Upper lobe of left lung (tissue), 6 donors: Measurements from ENCODE around the gene EBLN2. TPM values are rescaled to one million over a fixed set of nuclear protein-coding genes. Genes with fewer than 3 reads are reported as not detected.

Source experiments
- ATAC-seq, 2 donors: fragments of 200-7000 bp; cut with Tn5 transposase; one replicate each; pipeline ENCODE4 v1.9.1; 2022; ENCODE audit warnings: mild to moderate bottlenecking in 2 of 2, moderate library complexity in 2 of 2; ENCODE audit not compliant: low FRiP score in 2 of 2
- DNase-seq, 2 donors: peaks; one replicate each; pipeline ENCODE4 v3.0.0-alpha.2; 2019 to 2020
- H3K27ac ChIP-seq, 4 donors: fragments of 200-600 bp; sonication (generic); one replicate each; pipeline ENCODE4 v1.5.1; 2016 to 2019
- H3K27me3 ChIP-seq, 4 donors: fragments of 200-600 bp; sonication (generic); one replicate each; pipeline ENCODE4 v1.5.1; 2017 to 2019
- H3K36me3 ChIP-seq, 4 donors: fragments of 200-600 bp; sonication (generic); one replicate each; pipeline ENCODE4 v1.5.1; 2016 to 2019
- H3K4me1 ChIP-seq, 4 donors: fragments of 200-600 bp; sonication (generic); one replicate each; pipeline ENCODE4 v1.5.1; 2018 to 2019
- H3K4me3 ChIP-seq, 4 donors: fragments of 200-600 bp; sonication (generic); one replicate each; pipeline ENCODE4 v1.5.1; 2017 to 2019; ENCODE audit warnings: mild to moderate bottlenecking in 2 of 4, moderate library complexity in 1 of 4
- H3K9me3 ChIP-seq, 4 donors: fragments of 200-600 bp; sonication (generic); one replicate each; pipeline ENCODE4 v1.5.1; 2018 to 2019
- EP300 ChIP-seq, 4 donors: sonication (generic); formaldehyde crosslinking; IDR thresholded peaks; one replicate each; pipeline ENCODE4 v1.5.1; 2017; ENCODE audit warnings: antibody characterized with exemption in 4 of 4, control low read depth in 2 of 4
- POLR2A ChIP-seq, 4 donors: fragments of 450-650 bp; IDR thresholded peaks; one replicate each; pipeline ENCODE4 v1.5.1; 2016 to 2017; ENCODE audit warnings: antibody characterized with exemption in 4 of 4, mild to moderate bottlenecking in 2 of 4
- POLR2AphosphoS5 ChIP-seq, 2 donors: sonication (generic); formaldehyde crosslinking; IDR thresholded peaks; one replicate each; pipeline ENCODE4 v1.5.1; 2017; ENCODE audit warnings: antibody characterized with exemption in 2 of 2
- WGBS, 2 donors: methylation state at CpG; one replicate each; pipeline ENCODE4 v1.1.5; 2017 to 2018; 5-methylcytosine and 5-hydroxymethylcytosine counted together
- small RNA-seq, 4 donors: library from RNA; depleted of rRNA; stranded (forward); fragments of <200 nt; gene quantifications; one replicate each; pipeline ENCODE3, GENCODE V24; 2016
- total RNA-seq, 6 donors: library from RNA; depleted of rRNA in 4 of 6; stranded (reverse); fragments of >200 nt in 4 of 6; gene quantifications; one replicate each; pipeline versions ENCODE4 v1.1.0 to v1.2.1, GENCODE V29; 2016 to 2021
- TF ChIP-seq, protein P1 (sequence below), 6 experiments: fragments of 450-650 bp in 4 of 6; fragments of 200-600 bp in 2 of 6; sonication (generic) in 2 of 6; IDR thresholded peaks; one replicate each; pipeline ENCODE4 v1.5.1; 2016 to 2019; ENCODE audit warnings: antibody characterized with exemption in 6 of 6
- donor health status: DM: no; HTN: no; CAD: no; lungs with moderate emphysema.
- donor health status: DM: no; HTN: yes; CAD: no; lungs with severe emphysema.

The EBLN2 gene
- total RNA-seq, 6 donors from 2014 or later, result 2.2 to 15.4 (median 4.8) TPM

DNA sequence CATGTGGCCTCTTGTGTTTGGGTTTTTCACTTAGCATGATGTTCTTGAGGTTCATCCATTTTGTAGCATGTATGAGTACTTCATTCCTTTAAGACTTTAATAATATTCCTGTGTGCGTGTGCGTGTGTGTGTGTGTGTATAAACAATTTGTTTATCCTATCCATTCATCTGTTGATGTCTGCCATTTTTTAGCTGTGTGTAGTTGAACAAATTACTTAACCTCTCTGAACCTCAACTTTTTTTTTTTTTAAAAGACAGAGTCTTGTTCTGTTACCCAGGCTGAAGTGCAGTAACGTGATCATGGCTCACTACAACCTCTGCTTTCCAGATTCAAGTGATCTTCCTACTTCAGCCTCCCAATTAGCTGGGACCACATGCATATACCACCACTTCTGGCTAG, 47.3 kb downstream of the EBLN2 start:
- ATAC-seq (no peak), DNase-seq (no peak)
- no peaks in the 10 kb centered on the region for H3K4me1 ChIP-seq
- TF ChIP-seq, protein P1, sequence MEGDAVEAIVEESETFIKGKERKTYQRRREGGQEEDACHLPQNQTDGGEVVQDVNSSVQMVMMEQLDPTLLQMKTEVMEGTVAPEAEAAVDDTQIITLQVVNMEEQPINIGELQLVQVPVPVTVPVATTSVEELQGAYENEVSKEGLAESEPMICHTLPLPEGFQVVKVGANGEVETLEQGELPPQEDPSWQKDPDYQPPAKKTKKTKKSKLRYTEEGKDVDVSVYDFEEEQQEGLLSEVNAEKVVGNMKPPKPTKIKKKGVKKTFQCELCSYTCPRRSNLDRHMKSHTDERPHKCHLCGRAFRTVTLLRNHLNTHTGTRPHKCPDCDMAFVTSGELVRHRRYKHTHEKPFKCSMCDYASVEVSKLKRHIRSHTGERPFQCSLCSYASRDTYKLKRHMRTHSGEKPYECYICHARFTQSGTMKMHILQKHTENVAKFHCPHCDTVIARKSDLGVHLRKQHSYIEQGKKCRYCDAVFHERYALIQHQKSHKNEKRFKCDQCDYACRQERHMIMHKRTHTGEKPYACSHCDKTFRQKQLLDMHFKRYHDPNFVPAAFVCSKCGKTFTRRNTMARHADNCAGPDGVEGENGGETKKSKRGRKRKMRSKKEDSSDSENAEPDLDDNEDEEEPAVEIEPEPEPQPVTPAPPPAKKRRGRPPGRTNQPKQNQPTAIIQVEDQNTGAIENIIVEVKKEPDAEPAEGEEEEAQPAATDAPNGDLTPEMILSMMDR (IDR thresholded peaks at IDR 0.05), result no peak
- TF ChIP-seq POLR2A (IDR thresholded peaks at IDR 0.05) (no peak), EP300 (IDR thresholded peaks at IDR 0.05) (no peak), POLR2AphosphoS5 (IDR thresholded peaks at IDR 0.05) (no peak)
- H3K27ac ChIP-seq, result no peak overlapping the region
- no peak overlapping the region for H3K4me3 ChIP-seq
- H3K9me3 ChIP-seq, result no peaks in the 10 kb centered on the region
- H3K27me3 ChIP-seq, result no peaks in the 10 kb centered on the region
- 85 to 90% methylated on average over 3 of the region's 3 CpGs for WGBS, 2 donors
- no peaks in the 10 kb centered on the region for H3K36me3 ChIP-seq

- 81 to 82% methylated on average over 20 of the region's 20 CpGs for whole genome bisulfite sequencing, 2 donors
- TF ChIP-seq POLR2A (IDR thresholded peaks at IDR 0.05) (no peak), EP300 (IDR thresholded peaks at IDR 0.05) (no peak), POLR2AphosphoS5 (IDR thresholded peaks at IDR 0.05) (no peak)
- TF ChIP-seq, protein P1 (IDR thresholded peaks at IDR 0.05), result no peak
- peak in 1 of 2 donors; percentile 53 for DNase-seq
- Histone ChIP-seq H3K4me1 (no peaks in the 10 kb centered on the region), H3K27ac (no peak overlapping the region), H3K4me3 (no peak overlapping the region), H3K27me3 (no peaks in the 10 kb centered on the region), H3K9me3 (no peaks in the 10 kb centered on the region), H3K36me3 (no peaks in the 10 kb centered on the region)
- no peak for ATAC-seq
Observed at GRCh38 chr3:73110530-73110929, 49.1 kb downstream of the EBLN2 start.

Small RNA genes within 50 kb of the gene (small RNA-seq; reads per million reads assigned to genes)
- gene RNU2-64P (0 to 2.7 (median 0.20) reads per million in 4 donors), gene RNU6-557P (0 reads per million in 4 donors), gene RNU7-19P (0 reads per million in 4 donors)

Other genes with a start within 250 kb of the EBLN2 start
- gene SHQ1, start 213.2 kb upstream of the EBLN2 start, total RNA-seq, result 10 to 100 TPM; 12.0 to 31.4 (median 19.3) TPM
- gene GXYLT2, start 173.6 kb upstream of the EBLN2 start, total RNA-seq, result 1 to 10 TPM; 3.3 to 10.0 (median 5.9) TPM
- 10 to 100 TPM; 24.3 to 88.0 (median 54.8) TPM for gene PPP4R2, start 64.8 kb upstream of the EBLN2 start, total RNA-seq